ENCODE results near the gene NT5DC4.

NT5DC4 gene

GRCh38 chr2:112718863-112719370 is 1.9 kb upstream of the NT5DC4 start:
- DNase-seq (ENCODE audit: low spot score): no peak
- no peak for TF ChIP-seq CTCF (IDR thresholded peaks at IDR 0.05; ENCODE audit: extremely low read depth, missing control alignments)

GRCh38 chr2:112721819-112722522 is 1.2 kb downstream of the NT5DC4 start:
- TF ChIP-seq CTCF (IDR thresholded peaks at IDR 0.05; ENCODE audit: extremely low read depth, missing control alignments): no peak
- no peak for DNase-seq (ENCODE audit: low spot score)

GRCh38 chr2:112722816-112723546 is 2.2 kb downstream of the NT5DC4 start:
- no peak for TF ChIP-seq CTCF (IDR thresholded peaks at IDR 0.05; ENCODE audit: extremely low read depth, missing control alignments)
- DNase-seq (ENCODE audit: low spot score): no peak

GRCh38 chr2:112723547-112723940 is 2.7 kb downstream of the NT5DC4 start:
- no peak for DNase-seq (ENCODE audit: low spot score)
- TF ChIP-seq CTCF (IDR thresholded peaks at IDR 0.05; ENCODE audit: extremely low read depth, missing control alignments): no peak

GRCh38 chr2:112723995-112724394 is 3.2 kb downstream of the NT5DC4 start:
- no peak for TF ChIP-seq CTCF (IDR thresholded peaks at IDR 0.05; ENCODE audit: extremely low read depth, missing control alignments)
- no peak for DNase-seq (ENCODE audit: low spot score)

- DNase-seq (ENCODE audit: low spot score): peak; percentile 65
- TF ChIP-seq CTCF (IDR thresholded peaks at IDR 0.05; ENCODE audit: extremely low read depth, missing control alignments): peak; percentile 29
Measured at GRCh38 chr2:112724591-112725525, 4.0 kb downstream of the NT5DC4 start.
